ENCODE results near the gene C16orf95.

C16orf95 gene

GRCh38 chr16:87361916-87362619 lies 44.9 kb upstream of the C16orf95 start:
- H3K9me3 ChIP-seq (ENCODE audit: insufficient read depth, low read length): no peaks in the 10 kb centered on the region
- H3K4me1 ChIP-seq (ENCODE audit: insufficient read depth, insufficient read length): peaks cover 3% of the 10 kb centered on the region
- TF ChIP-seq YY1 (IDR thresholded peaks at IDR 0.05; ENCODE audit: insufficient read depth, insufficient read length) (no peak), SUZ12 (IDR thresholded peaks at IDR 0.05; ENCODE audit: extremely low read depth, insufficient read depth, insufficient read length) (no peak), ZNF274 (IDR thresholded peaks at IDR 0.05; ENCODE audit: low read depth, low read length) (no peak)
- no peak overlapping the region for H3K9ac ChIP-seq (ENCODE audit: insufficient read length, low read depth)
- no peaks in the 10 kb centered on the region for H3K27me3 ChIP-seq (ENCODE audit: insufficient read depth, insufficient read length)
- H3K4me3 ChIP-seq (ENCODE audit: insufficient read length, low read depth): no peak overlapping the region
- H3K36me3 ChIP-seq (ENCODE audit: insufficient read depth, insufficient read length, low read length): peaks cover 67% of the 10 kb centered on the region
- no peak for DNase-seq (ENCODE audit: low read depth, low spot score)

- Histone ChIP-seq H3K4me3 (ENCODE audit: insufficient read length, low read depth) (no peak overlapping the region), H3K9me3 (ENCODE audit: insufficient read depth, low read length) (no peaks in the 10 kb centered on the region), H3K27me3 (ENCODE audit: insufficient read depth, insufficient read length) (no peaks in the 10 kb centered on the region), H3K4me1 (ENCODE audit: insufficient read depth, insufficient read length) (peaks cover 11% of the 10 kb centered on the region), H3K9ac (ENCODE audit: insufficient read length, low read depth) (no peak overlapping the region), H3K36me3 (ENCODE audit: insufficient read depth, insufficient read length, low read length) (peaks cover 62% of the 10 kb centered on the region)
- no peak for DNase-seq (ENCODE audit: low read depth, low spot score)
- no peak for TF ChIP-seq ZNF274 (IDR thresholded peaks at IDR 0.05; ENCODE audit: low read depth, low read length)
- TF ChIP-seq YY1 (IDR thresholded peaks at IDR 0.05; ENCODE audit: insufficient read depth, insufficient read length): no peak
- TF ChIP-seq SUZ12 (IDR thresholded peaks at IDR 0.05; ENCODE audit: extremely low read depth, insufficient read depth, insufficient read length): no peak
These were observed 43.8 kb upstream of the C16orf95 start for GRCh38 chr16:87360862-87361610.

- Histone ChIP-seq H3K27me3 (ENCODE audit: insufficient read depth, insufficient read length) (no peaks in the 10 kb centered on the region), H3K9me3 (ENCODE audit: insufficient read depth, low read length) (no peaks in the 10 kb centered on the region), H3K4me3 (ENCODE audit: insufficient read length, low read depth) (no peak overlapping the region), H3K9ac (ENCODE audit: insufficient read length, low read depth) (no peak overlapping the region), H3K36me3 (ENCODE audit: insufficient read depth, insufficient read length, low read length) (peaks cover 56% of the 10 kb centered on the region), H3K4me1 (ENCODE audit: insufficient read depth, insufficient read length) (peaks cover 12% of the 10 kb centered on the region)
- no peak for DNase-seq (ENCODE audit: low read depth, low spot score)
- TF ChIP-seq YY1 (IDR thresholded peaks at IDR 0.05; ENCODE audit: insufficient read depth, insufficient read length): no peak
- no peak for TF ChIP-seq SUZ12 (IDR thresholded peaks at IDR 0.05; ENCODE audit: extremely low read depth, insufficient read depth, insufficient read length)
- no peak for TF ChIP-seq ZNF274 (IDR thresholded peaks at IDR 0.05; ENCODE audit: low read depth, low read length)
These were observed 41.9 kb upstream of the C16orf95 start for GRCh38 chr16:87359121-87359520.

- H3K36me3 ChIP-seq (ENCODE audit: insufficient read depth, insufficient read length, low read length): peaks cover 56% of the 10 kb centered on the region
- no peaks in the 10 kb centered on the region for H3K9me3 ChIP-seq (ENCODE audit: insufficient read depth, low read length)
- no peak for TF ChIP-seq YY1 (IDR thresholded peaks at IDR 0.05; ENCODE audit: insufficient read depth, insufficient read length)
- TF ChIP-seq SUZ12 (IDR thresholded peaks at IDR 0.05; ENCODE audit: extremely low read depth, insufficient read depth, insufficient read length): no peak
- no peak for TF ChIP-seq ZNF274 (IDR thresholded peaks at IDR 0.05; ENCODE audit: low read depth, low read length)
- no peaks in the 10 kb centered on the region for H3K27me3 ChIP-seq (ENCODE audit: insufficient read depth, insufficient read length)
- no peak overlapping the region for H3K4me3 ChIP-seq (ENCODE audit: insufficient read length, low read depth)
- H3K4me1 ChIP-seq (ENCODE audit: insufficient read depth, insufficient read length): peaks cover 11% of the 10 kb centered on the region
- no peak overlapping the region for H3K9ac ChIP-seq (ENCODE audit: insufficient read length, low read depth)
- no peak for DNase-seq (ENCODE audit: low read depth, low spot score)
These were observed 41.5 kb upstream of the C16orf95 start for GRCh38 chr16:87358696-87359095.

DNA sequence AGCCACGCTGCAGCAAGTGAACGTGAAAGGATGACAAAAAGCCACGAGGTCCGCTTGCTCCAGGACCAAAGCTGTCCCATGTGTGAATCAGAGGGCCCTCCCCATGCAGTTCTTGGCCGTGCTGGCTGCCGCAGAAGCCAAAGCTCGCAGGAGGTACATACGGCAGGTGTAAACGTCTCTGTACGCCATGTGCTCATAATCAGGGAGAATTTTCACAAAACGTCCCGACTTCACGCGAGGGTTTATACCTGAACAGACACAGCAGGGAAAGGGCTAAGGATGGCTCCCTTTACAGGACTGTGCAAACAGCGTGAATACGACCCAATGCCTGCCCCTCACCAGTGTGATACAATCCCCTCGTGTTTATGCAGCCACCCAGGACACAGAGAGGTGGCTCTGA lies 41.1 kb upstream of the C16orf95 start:
- Histone ChIP-seq H3K27me3 (ENCODE audit: insufficient read depth, insufficient read length) (no peaks in the 10 kb centered on the region), H3K4me1 (ENCODE audit: insufficient read depth, insufficient read length) (peaks cover 11% of the 10 kb centered on the region), H3K9me3 (ENCODE audit: insufficient read depth, low read length) (no peaks in the 10 kb centered on the region), H3K36me3 (ENCODE audit: insufficient read depth, insufficient read length, low read length) (peaks cover 59% of the 10 kb centered on the region), H3K4me3 (ENCODE audit: insufficient read length, low read depth) (no peak overlapping the region), H3K9ac (ENCODE audit: insufficient read length, low read depth) (no peak overlapping the region)
- TF ChIP-seq ZNF274 (IDR thresholded peaks at IDR 0.05; ENCODE audit: low read depth, low read length): no peak
- DNase-seq (ENCODE audit: low read depth, low spot score): no peak

DNA sequence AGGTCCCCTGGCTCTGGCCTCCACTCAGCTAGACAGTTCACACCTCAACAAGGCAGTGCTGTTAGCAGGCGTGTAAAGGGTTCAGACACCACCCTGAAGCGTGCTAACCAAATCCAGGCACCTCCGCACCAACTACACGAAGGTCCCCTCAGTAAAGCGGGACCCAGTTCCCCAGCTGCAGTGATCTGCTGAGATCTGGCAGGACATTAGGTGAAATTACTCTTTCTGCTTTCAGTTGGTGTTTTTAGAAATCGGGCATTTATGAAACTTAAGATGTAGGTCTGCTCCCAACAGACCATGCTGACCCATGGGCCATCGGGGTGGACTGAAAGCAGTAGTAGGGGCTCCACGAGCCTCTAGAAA lies 39.3 kb upstream of the C16orf95 start:
- H3K4me3 ChIP-seq (ENCODE audit: insufficient read length, low read depth): no peak overlapping the region
- H3K9me3 ChIP-seq (ENCODE audit: insufficient read depth, low read length): no peaks in the 10 kb centered on the region
- no peaks in the 10 kb centered on the region for H3K27me3 ChIP-seq (ENCODE audit: insufficient read depth, insufficient read length)
- H3K36me3 ChIP-seq (ENCODE audit: insufficient read depth, insufficient read length, low read length): peaks cover 62% of the 10 kb centered on the region
- H3K9ac ChIP-seq (ENCODE audit: insufficient read length, low read depth): no peak overlapping the region
- no peak for DNase-seq (ENCODE audit: low read depth, low spot score)
- peaks cover 11% of the 10 kb centered on the region for H3K4me1 ChIP-seq (ENCODE audit: insufficient read depth, insufficient read length)
- TF ChIP-seq SUZ12 (IDR thresholded peaks at IDR 0.05; ENCODE audit: extremely low read depth, insufficient read depth, insufficient read length) (no peak), YY1 (IDR thresholded peaks at IDR 0.05; ENCODE audit: insufficient read depth, insufficient read length) (no peak), ZNF274 (IDR thresholded peaks at IDR 0.05; ENCODE audit: low read depth, low read length) (no peak)

GRCh38 chr16:87353613-87354012 lies 36.4 kb upstream of the C16orf95 start:
- no peak overlapping the region for H3K9ac ChIP-seq (ENCODE audit: insufficient read length, low read depth)
- H3K36me3 ChIP-seq (ENCODE audit: insufficient read depth, insufficient read length, low read length): peaks cover 41% of the 10 kb centered on the region
- no peak for DNase-seq (ENCODE audit: low read depth, low spot score)
- H3K9me3 ChIP-seq (ENCODE audit: insufficient read depth, low read length): no peaks in the 10 kb centered on the region
- H3K4me1 ChIP-seq (ENCODE audit: insufficient read depth, insufficient read length): peaks cover 11% of the 10 kb centered on the region
- TF ChIP-seq SUZ12 (IDR thresholded peaks at IDR 0.05; ENCODE audit: extremely low read depth, insufficient read depth, insufficient read length) (no peak), YY1 (IDR thresholded peaks at IDR 0.05; ENCODE audit: insufficient read depth, insufficient read length) (no peak), ZNF274 (IDR thresholded peaks at IDR 0.05; ENCODE audit: low read depth, low read length) (no peak)
- H3K27me3 ChIP-seq (ENCODE audit: insufficient read depth, insufficient read length): no peaks in the 10 kb centered on the region
- no peak overlapping the region for H3K4me3 ChIP-seq (ENCODE audit: insufficient read length, low read depth)

Data from NT2/D1 (cell line).